AG09319 (cell line): Measurements from ENCODE around the gene MEPE.
"Not testable (repeated sequence)": the region's sequence is repeated elsewhere in the genome, so short reads cannot be mapped to it uniquely, and the experiment has no call there.

Experiments
- DNase-seq: peaks from one replicate; pipeline ENCODE4 v3.0.0-alpha.2; 2010; ENCODE audit warnings: low read depth; ENCODE audit errors: extremely low read depth
- TF ChIP-seq, protein P1 (sequence below): IDR thresholded peaks from 2 replicates; pipeline ENCODE4 v1.5.1; 2011; ENCODE audit warnings: low read depth, mild to moderate bottlenecking, inconsistent platforms, low read length, moderate library complexity

MEPE gene

DNA sequence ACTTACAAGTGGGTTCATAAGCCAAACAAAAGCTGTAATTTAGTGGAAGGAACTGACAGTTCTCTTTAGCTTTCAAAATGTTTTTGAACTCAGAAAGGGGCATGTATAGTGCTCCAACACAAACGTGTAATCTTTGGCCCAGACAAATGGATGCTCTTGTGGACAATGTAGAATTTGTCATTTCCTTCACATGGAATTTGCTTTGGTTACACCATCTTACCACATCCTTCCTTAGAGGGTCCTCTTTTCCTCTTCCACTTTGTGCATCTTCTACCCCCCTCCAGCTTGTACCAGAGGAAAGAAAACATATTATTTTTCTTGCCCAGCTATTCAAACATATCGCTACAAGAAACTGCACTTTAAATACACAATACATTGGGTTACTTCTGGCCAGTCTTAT lies 42.4 kb downstream of the MEPE start:
- TF ChIP-seq, protein P1, sequence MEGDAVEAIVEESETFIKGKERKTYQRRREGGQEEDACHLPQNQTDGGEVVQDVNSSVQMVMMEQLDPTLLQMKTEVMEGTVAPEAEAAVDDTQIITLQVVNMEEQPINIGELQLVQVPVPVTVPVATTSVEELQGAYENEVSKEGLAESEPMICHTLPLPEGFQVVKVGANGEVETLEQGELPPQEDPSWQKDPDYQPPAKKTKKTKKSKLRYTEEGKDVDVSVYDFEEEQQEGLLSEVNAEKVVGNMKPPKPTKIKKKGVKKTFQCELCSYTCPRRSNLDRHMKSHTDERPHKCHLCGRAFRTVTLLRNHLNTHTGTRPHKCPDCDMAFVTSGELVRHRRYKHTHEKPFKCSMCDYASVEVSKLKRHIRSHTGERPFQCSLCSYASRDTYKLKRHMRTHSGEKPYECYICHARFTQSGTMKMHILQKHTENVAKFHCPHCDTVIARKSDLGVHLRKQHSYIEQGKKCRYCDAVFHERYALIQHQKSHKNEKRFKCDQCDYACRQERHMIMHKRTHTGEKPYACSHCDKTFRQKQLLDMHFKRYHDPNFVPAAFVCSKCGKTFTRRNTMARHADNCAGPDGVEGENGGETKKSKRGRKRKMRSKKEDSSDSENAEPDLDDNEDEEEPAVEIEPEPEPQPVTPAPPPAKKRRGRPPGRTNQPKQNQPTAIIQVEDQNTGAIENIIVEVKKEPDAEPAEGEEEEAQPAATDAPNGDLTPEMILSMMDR, result no peak
- DNase-seq, result no peak

DNA sequence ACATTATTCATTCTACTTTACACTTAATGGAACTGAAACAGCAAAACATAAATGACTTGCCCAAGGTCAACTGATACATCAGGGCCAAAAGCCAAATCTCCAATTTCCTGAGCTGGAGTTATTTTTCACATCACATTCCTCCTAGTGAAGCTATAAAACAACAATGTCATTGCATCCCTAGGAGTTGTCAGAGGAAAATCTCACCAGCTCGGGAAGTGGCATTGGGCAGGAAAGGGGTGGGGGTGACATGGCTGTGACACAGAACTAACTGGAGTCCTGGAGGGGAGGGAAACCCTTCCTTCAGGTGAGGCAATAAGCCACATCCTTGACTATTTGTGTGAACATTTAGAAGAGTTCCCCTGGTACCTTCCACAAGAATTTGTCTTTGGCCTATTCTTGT lies 47.3 kb downstream of the MEPE start:
- DNase-seq, result no peak
- TF ChIP-seq, protein P1, result no peak

DNA sequence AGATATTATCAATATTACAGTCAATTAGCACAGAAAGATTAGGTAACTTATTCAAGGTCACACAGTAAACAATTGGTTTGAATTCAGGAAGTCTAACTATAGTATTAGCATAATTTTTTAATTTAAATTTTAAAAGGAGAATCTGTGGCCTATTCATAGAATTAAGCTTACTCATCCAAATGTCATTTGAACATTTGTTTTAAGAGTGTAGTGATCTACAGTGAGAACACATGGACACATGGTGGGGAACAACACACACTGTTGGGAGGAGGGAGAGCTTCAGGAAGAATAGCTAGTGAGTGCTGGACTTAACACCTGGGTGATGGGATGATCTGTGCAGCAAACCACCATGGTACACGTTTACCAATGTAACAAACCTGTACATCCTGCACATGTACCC lies 48.3 kb downstream of the MEPE start:
- no peak for DNase-seq
- TF ChIP-seq, protein P1, result no peak

DNA sequence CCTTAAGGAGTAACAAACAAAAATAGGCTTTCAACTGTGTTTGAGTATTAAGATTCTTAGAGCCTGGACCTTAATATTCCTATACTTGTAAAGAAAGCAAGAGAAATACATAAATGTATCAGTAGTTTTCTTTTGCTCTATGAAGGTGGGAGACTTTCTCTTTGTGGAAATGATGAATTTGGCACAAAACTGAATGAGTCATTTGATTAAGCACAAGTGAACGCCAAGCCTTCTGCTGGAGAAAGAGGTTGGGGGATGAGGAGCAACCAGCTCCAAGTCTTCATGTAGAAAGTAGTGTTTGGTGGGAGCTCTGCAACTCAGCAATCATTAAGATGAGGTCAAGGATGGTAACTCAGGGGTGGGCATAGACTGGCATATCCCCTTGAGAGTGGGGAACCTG lies 49.6 kb downstream of the MEPE start:
- DNase-seq, result no peak
- TF ChIP-seq, protein P1, result no peak

DNA sequence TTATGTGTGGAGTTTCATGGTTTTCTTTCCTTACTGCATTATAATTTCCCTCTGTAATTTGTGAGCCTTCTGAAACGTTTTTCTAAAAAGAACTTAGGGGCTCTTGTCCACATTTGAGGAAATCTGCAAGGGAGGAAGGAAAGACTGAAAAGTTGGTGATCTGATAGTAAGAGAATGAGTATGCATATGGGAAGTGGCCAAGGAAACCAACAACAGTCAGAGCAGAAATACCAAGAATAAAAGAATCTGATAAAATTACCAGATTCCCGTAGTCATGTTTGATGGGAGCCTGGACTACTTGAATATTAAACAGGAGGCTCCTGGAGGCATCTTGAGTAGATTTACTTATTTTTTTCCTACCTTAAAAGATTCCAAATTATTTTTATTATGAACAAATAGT lies 50.1 kb downstream of the MEPE start:
- TF ChIP-seq, protein P1, result no peak
- DNase-seq, result no peak

DNA sequence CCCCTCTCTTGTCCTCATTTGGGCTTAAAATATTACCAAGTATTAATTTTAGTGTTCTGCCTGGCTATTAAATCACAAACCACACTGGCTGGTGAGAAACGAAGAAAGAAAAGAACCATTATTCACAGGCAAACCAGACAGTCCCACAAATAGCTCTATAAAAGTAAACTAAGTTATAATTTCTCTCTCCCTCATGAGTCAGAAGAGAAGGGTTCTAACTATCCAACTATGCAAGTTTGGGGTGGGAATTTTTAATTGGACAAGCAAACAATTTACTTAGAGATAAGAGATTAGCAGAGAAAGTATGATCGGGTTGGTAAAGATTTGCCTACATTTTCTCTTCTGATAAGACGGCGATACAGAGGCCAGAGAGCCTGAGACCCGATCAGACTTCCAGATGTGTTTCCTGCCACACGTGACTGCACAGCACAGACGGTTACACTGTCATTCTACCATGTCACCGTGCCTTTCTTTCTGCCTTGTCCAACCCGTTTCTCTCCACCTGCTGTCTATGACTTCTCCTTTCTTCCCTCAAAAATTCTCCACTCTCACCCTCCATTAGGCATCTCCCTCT lies 52.3 kb downstream of the MEPE start:
- no peak for DNase-seq
- TF ChIP-seq, protein P1, result no peak

DNA sequence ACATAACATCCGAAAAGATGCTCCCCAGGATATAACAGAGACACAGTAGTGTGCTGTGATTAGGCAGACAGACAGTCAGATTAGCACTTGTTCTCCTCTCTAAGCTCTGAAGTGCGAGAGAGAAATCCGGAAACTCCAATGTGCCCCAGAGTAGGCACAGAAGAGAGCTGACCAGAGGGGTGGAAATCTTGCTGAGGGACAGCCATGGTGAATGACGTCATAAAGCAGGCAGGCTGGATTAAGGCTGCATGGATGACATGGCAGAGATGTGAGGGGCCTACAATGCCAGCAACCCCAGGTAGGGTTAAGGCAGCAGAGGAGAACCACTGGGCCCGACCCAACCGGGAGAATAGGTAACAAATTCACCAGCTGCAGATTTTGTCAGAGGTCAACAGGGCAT lies 53.3 kb downstream of the MEPE start:
- TF ChIP-seq, protein P1, result no peak
- no peak for DNase-seq

DNA sequence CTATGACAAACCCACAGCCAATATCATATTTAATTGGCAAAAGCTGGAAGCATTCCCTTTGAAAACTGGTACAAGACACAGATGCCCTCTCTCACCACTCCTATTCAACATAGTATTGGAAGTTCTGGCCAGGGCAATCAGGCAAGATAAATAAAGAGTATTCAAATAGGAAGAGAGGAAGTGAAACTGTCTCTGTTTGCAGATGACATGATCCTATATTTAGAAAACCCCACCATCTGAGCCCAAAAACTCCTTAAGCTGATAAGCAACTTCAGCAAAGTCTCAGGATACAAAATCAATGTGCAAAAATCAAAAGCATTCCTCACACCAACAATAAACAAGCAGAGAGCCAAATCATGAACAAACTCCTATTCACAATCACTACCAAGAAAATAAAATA lies 58.0 kb downstream of the MEPE start:
- DNase-seq, result not testable (repeated sequence)
